Measurements from ENCODE around the gene ROPN1.
"Not testable (repeated sequence)": the region's sequence is repeated elsewhere in the genome, so short reads cannot be mapped to it uniquely, and the experiment has no call there.

The ROPN1 gene

DNA sequence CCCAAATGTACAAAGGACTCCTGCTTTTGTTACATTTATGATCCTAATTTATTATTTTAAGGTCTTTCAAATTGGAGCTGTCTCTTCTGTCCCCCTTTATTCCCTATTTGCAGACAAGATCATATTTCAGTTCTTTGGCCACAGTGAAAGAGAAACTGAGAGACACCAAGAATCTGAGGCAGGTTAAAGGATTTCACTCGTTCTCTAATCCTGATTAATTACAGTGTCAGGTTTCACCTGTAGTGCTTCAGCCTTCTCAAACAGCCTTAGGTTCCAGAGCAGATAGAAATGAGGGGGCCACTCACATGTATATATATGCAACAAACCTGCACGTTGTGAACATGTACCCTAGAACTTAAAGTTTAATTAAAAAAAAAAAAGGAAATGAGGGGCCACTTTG, 24.7 kb downstream of the ROPN1 start:
- WGBS (ENCODE audit: extremely low coverage, insufficient coverage, insufficient read length): no CpG with 5 or more reads among the region's 2 CpGs
- not testable (repeated sequence) for H3K36me3 ChIP-seq (ENCODE audit: control insufficient read depth in 1 of 2, insufficient read depth in 2 of 2, low read length in 2 of 2)

DNA sequence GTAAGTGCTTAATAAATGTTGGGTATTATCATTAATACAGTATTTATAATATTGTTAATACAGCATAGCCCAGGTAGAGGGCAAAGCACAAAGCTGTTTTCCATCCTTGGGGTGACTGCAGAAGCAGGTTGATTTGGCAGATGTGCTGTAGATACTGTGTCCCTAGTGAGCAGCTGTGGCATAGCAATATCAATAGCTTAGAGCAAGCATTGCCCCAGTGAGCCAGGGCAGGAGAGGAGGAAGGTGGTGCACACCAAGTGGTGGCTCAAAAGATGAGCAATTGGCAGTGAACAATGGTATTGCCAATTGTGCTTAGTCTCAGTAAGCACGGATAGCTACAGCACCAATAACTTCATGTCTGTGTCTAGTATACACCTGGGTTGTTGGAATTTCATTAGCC, 25.1 kb downstream of the ROPN1 start:
- H3K4ac ChIP-seq (ENCODE audit: low read depth, low read length); H3K79me1 ChIP-seq (ENCODE audit: low read length); H3K18ac ChIP-seq (ENCODE audit: low read length); H3K9ac ChIP-seq (ENCODE audit: low read length); H2BK12ac ChIP-seq (ENCODE audit: low read length); DNase-seq; H4K91ac ChIP-seq (ENCODE audit: low read depth, low read length); H2BK5ac ChIP-seq (ENCODE audit: low read depth, low read length, poor library complexity); H3K4me3 ChIP-seq (ENCODE audit: low read depth, low read length); H3K4me1 ChIP-seq (ENCODE audit: control insufficient read depth in 1 of 2, insufficient read depth in 2 of 2, low read length in 2 of 2); H3K27ac ChIP-seq (ENCODE audit: low read depth, low read length); H3K36me3 ChIP-seq (ENCODE audit: control insufficient read depth in 1 of 2, insufficient read depth in 2 of 2, low read length in 2 of 2); H2AK5ac ChIP-seq (ENCODE audit: low read length); H2BK120ac ChIP-seq (ENCODE audit: insufficient read depth, low read length, poor library complexity); H4K12ac ChIP-seq (ENCODE audit: low read depth, low read length); H3K27me3 ChIP-seq (ENCODE audit: insufficient read depth, low read length); H3K79me2 ChIP-seq (ENCODE audit: control insufficient read depth, insufficient read depth, low read length, poor library complexity); H4K8ac ChIP-seq (ENCODE audit: low read depth, low read length); H3K23ac ChIP-seq (ENCODE audit: low read length); H3K14ac ChIP-seq (ENCODE audit: low read length); H3K4me2 ChIP-seq (ENCODE audit: low read length); H3K9me3 ChIP-seq (ENCODE audit: insufficient read depth, low read depth, low read length); H2AFZ ChIP-seq (ENCODE audit: insufficient read depth, low read length, poor library complexity): not testable (repeated sequence)
- WGBS (ENCODE audit: extremely low coverage, insufficient coverage, insufficient read length): no CpG with 5 or more reads among the region's 1 CpG

More for the DNA sequence above, 24.7 kb downstream of the ROPN1 start:
- not testable (repeated sequence) for H3K79me1 ChIP-seq (ENCODE audit: low read length); H3K4me3 ChIP-seq (ENCODE audit: low read depth, low read length); H3K4me2 ChIP-seq (ENCODE audit: low read length); H3K9me3 ChIP-seq (ENCODE audit: insufficient read depth, low read depth, low read length); H3K79me2 ChIP-seq (ENCODE audit: control insufficient read depth, insufficient read depth, low read length, poor library complexity); H3K4ac ChIP-seq (ENCODE audit: low read depth, low read length); H3K14ac ChIP-seq (ENCODE audit: low read length); H3K18ac ChIP-seq (ENCODE audit: low read length); H2AFZ ChIP-seq (ENCODE audit: insufficient read depth, low read length, poor library complexity); DNase-seq; H3K23ac ChIP-seq (ENCODE audit: low read length); H2AK5ac ChIP-seq (ENCODE audit: low read length); H2BK5ac ChIP-seq (ENCODE audit: low read depth, low read length, poor library complexity); H3K4me1 ChIP-seq (ENCODE audit: control insufficient read depth in 1 of 2, insufficient read depth in 2 of 2, low read length in 2 of 2); H4K12ac ChIP-seq (ENCODE audit: low read depth, low read length); H3K27ac ChIP-seq (ENCODE audit: low read depth, low read length); H3K27me3 ChIP-seq (ENCODE audit: insufficient read depth, low read length); H4K91ac ChIP-seq (ENCODE audit: low read depth, low read length); H2BK12ac ChIP-seq (ENCODE audit: low read length); H2BK120ac ChIP-seq (ENCODE audit: insufficient read depth, low read length, poor library complexity); H4K8ac ChIP-seq (ENCODE audit: low read depth, low read length); H3K9ac ChIP-seq (ENCODE audit: low read length)

DNA sequence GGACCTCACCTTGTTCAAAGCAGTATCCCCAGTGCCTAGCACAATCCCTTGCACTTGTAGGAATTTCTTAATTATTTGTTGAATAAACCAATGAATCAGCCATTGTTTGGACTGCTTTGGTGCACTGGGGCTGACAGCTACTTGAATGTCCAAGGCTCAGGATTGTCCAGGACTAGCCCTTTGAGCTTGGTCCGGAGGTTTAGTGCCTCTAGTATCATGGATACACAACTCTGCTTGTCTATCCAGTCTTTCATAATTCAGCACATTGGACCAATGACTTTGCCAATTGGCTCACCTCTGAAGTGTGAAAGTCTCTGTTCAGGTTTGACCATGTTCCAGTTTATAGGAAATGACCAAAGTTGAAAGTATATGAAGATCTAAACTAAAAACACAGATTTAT, 27.1 kb downstream of the ROPN1 start:
- H2AFZ ChIP-seq (ENCODE audit: insufficient read depth, low read length, poor library complexity); DNase-seq; H3K14ac ChIP-seq (ENCODE audit: low read length); H3K9ac ChIP-seq (ENCODE audit: low read length); H2BK12ac ChIP-seq (ENCODE audit: low read length); H3K4ac ChIP-seq (ENCODE audit: low read depth, low read length); H3K4me3 ChIP-seq (ENCODE audit: low read depth, low read length); H2BK120ac ChIP-seq (ENCODE audit: insufficient read depth, low read length, poor library complexity); H2AK5ac ChIP-seq (ENCODE audit: low read length); H3K27me3 ChIP-seq (ENCODE audit: insufficient read depth, low read length); H3K36me3 ChIP-seq (ENCODE audit: control insufficient read depth in 1 of 2, insufficient read depth in 2 of 2, low read length in 2 of 2); H3K23ac ChIP-seq (ENCODE audit: low read length); H4K91ac ChIP-seq (ENCODE audit: low read depth, low read length); H3K4me2 ChIP-seq (ENCODE audit: low read length); H4K12ac ChIP-seq (ENCODE audit: low read depth, low read length); H3K27ac ChIP-seq (ENCODE audit: low read depth, low read length); H3K9me3 ChIP-seq (ENCODE audit: insufficient read depth, low read depth, low read length); H3K4me1 ChIP-seq (ENCODE audit: control insufficient read depth in 1 of 2, insufficient read depth in 2 of 2, low read length in 2 of 2); H3K79me2 ChIP-seq (ENCODE audit: control insufficient read depth, insufficient read depth, low read length, poor library complexity); H4K8ac ChIP-seq (ENCODE audit: low read depth, low read length); H3K79me1 ChIP-seq (ENCODE audit: low read length); H3K18ac ChIP-seq (ENCODE audit: low read length); H2BK5ac ChIP-seq (ENCODE audit: low read depth, low read length, poor library complexity): not testable (repeated sequence)
- no CpG with 5 or more reads among the region's 1 CpG for WGBS (ENCODE audit: extremely low coverage, insufficient coverage, insufficient read length)

DNA sequence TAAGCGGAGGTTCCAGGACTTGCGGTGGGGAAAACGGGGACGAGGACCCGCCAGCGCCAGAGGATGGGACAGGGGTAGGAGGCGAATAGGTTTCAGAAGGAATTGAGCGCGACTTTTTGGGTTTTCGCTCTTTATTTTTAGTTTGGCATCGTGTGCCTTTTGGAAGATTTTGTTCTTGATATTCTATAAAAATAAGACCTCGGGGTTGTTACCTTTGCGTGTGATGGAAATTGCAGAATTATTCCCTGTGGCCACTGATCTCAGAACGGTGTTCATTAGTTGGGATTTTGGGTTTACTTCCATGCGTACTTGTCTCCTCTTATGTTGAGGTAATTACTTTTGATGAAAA, 30.4 kb downstream of the ROPN1 start:
- Histone ChIP-seq H2BK5ac (ENCODE audit: low read depth, low read length, poor library complexity) (no peak overlapping the region), H3K4me2 (ENCODE audit: low read length) (peak overlapping the region; percentile 79), H2BK12ac (ENCODE audit: low read length) (no peak overlapping the region), H3K27me3 (ENCODE audit: insufficient read depth, low read length) (no peaks in the 10 kb centered on the region), H3K79me2 (ENCODE audit: control insufficient read depth, insufficient read depth, low read length, poor library complexity) (peaks cover 5% of the 10 kb centered on the region), H3K9ac (ENCODE audit: low read length) (no peak overlapping the region), H4K8ac (ENCODE audit: low read depth, low read length) (peak overlapping the region; percentile 47), H3K4me1 (ENCODE audit: control insufficient read depth in 1 of 2, insufficient read depth in 2 of 2, low read length in 2 of 2) (no peaks in the 10 kb centered on the region), H3K36me3 (ENCODE audit: control insufficient read depth in 1 of 2, insufficient read depth in 2 of 2, low read length in 2 of 2) (no peaks in the 10 kb centered on the region), H3K9me3 (ENCODE audit: insufficient read depth, low read depth, low read length) (no peaks in the 10 kb centered on the region), H2AK5ac (ENCODE audit: low read length) (no peak overlapping the region), H4K91ac (ENCODE audit: low read depth, low read length) (no peak overlapping the region), H3K4me3 (ENCODE audit: low read depth, low read length) (no peak overlapping the region), H3K79me1 (ENCODE audit: low read length) (peaks cover 6% of the 10 kb centered on the region), H3K18ac (ENCODE audit: low read length) (no peak overlapping the region), H3K27ac (ENCODE audit: low read depth, low read length) (no peak overlapping the region), H3K14ac (ENCODE audit: low read length) (no peak overlapping the region), H2BK120ac (ENCODE audit: insufficient read depth, low read length, poor library complexity) (no peak overlapping the region), H3K4ac (ENCODE audit: low read depth, low read length) (no peak overlapping the region), H3K23ac (ENCODE audit: low read length) (no peak overlapping the region), H4K12ac (ENCODE audit: low read depth, low read length) (no peak overlapping the region), H2AFZ (ENCODE audit: insufficient read depth, low read length, poor library complexity) (no peak overlapping the region)
- WGBS (ENCODE audit: extremely low coverage, insufficient coverage, insufficient read length): no CpG with 5 or more reads among the region's 15 CpGs
- DNase-seq: no peak
